Activated CD4-positive, alpha-beta T cell treated with anti-CD3 and anti-CD28 coated beads, Interleukin-10, Interleukin-2, amounts not matched to agents 100 ng/mL and 50 ng/mL, durations not matched to agents 16 hours and 8 hours (primary cell): ENCODE data around the gene TFEC.
"Not testable (repeated sequence)": the region's sequence is repeated elsewhere in the genome, so short reads cannot be mapped to it uniquely, and the experiment has no call there.

Experiments used
- DNase-seq: peaks from one replicate; pipeline ENCODE4 v3.0.0-alpha.2; 2020

TFEC gene, protein sequence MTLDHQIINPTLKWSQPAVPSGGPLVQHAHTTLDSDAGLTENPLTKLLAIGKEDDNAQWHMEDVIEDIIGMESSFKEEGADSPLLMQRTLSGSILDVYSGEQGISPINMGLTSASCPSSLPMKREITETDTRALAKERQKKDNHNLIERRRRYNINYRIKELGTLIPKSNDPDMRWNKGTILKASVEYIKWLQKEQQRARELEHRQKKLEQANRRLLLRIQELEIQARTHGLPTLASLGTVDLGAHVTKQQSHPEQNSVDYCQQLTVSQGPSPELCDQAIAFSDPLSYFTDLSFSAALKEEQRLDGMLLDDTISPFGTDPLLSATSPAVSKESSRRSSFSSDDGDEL

DNA sequence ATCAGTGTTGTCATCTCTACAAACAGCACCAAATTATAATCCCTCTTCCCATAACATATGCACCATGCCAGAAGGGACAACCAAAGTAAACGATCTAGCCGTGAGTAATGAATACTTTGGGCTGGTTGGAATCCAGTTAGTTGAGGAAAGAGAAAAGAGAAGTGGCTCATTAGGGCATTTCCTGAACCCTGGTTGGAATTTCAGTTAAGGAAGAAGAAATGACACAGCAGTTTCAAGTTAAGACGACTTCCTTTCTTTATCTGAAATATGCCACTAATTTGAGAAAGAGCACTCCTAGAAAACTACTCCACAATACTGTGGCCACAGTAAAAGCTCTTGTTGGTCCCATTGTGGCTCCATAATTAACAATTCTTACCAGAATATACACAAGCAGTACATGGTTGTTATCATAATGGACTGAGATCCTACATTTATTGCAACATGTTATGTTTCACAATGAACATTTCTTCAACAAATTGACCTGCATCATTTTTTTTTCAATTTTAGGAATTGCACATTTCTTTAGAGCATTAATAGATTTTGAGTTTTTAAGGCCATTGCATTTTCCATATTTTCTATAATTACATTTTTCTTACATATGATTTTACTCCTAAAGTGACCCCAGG is at the start of gene TFEC:
Gene TFEC (minus strand): TSS at position 113 of the 626 bp plus-strand sequence. CDS start 46,322 bp downstream, outside the sequence.
- no peak for DNase-seq

DNA sequence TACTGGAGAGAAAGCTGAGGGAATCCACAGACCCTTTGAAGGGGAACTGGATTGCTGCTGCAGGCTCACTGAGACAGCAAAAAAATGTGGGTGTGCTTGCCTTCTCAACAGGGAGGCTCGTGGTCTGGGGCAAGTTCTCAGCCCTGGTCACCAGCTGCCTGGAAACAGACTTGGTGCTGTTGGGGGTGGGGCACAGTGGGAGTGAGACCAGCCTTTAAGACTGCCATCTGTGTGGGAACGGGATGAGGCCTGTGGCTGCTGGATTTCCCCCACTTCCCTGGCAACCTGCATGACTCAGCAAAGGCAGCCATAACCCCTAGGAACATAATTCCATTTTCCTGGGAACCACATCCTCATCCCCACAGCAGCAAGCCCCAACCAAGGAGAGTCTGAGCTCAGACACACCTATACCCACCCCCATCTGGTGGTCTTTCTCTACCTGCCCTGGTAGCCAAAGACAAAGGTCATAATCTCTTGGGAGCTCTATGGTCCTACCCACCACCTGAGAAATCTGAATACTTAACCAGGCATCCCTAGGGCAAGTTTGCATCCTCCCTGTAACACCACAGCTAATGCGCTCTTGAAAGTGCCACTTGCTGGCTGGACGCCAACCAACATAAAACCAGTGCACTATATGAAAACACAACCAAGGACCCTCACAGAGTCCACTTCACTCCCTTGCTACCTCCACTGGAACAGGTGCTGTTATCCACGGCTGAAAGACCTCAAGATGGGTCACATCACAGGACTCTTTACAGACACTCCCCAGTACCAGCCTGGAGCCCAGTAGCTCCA is 45.0 kb upstream of the TFEC start:
- DNase-seq = no peak

DNA sequence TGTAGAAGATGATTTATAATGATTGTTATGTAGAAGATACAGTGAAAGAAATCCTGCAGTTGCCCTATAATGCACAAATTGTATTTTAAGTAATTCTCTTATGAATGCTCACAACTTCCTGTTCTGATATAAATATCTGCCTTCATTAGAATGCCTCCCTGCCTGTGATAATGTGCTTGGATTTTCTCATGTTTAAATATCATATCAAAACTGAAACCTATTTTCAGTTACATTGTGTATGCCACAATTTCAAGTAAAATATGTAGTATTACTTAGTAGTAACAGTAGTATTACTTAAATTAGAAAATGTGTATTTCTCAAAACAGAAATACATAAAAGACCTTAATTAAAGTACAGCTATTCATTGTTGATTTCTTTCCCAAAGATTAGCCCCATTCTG is 41.1 kb upstream of the TFEC start:
- no peak for DNase-seq

DNA sequence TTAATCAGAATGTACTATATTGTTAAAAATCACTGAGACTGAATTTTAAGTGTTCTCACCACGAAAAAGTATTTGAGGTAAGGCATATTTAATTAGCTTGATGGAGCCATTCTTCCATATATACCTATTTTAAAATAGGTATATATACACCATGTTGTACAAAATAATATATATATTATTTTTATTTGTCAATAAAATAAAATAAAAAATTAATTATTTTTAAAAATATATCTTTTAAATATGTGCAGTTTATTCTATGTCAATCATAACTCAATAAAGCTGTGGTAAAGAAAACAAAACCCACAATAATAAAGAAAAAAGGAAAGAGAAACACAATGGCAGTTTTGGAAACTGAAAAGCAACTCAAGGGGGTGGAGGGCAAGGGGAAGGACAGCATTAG is 33.6 kb upstream of the TFEC start:
- DNase-seq = no peak

DNA sequence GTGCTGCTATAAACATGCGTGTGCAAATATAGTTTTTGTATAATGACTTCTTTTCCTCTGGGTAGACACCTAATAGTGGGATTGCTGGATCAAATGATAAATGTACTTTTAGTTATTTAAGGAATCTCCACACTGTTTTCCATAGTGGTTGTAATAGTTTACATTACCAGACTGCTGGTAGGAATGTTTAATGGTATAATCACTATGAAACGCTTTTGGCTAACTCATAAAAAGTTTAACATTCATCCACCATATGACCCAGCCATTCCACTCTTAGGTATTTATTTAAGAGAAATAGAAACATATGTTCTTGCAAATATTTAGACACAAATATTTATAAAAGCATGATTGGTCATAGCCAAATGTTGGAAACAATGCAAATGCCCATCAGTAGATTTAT is 32.1 kb upstream of the TFEC start:
- no peak for DNase-seq

DNA sequence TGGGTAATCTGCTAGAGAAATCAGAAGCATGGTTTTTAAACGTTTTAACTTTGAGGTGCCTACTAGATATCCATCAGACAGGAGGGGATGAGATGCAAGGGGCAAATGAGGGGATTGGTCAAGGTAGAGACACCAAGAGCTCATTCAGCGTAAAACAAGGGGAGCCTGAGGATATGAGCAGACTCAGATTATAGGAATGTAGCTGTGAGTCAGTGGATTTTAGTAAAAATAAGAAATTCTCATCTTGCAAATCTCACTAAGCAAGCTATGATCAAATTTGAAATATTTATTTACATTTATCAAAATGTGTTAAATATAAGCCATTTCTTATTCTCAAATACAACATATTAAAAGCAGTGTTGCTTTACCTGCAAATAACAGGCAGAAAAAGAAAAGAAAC is 21.4 kb upstream of the TFEC start:
- no peak for DNase-seq

DNA sequence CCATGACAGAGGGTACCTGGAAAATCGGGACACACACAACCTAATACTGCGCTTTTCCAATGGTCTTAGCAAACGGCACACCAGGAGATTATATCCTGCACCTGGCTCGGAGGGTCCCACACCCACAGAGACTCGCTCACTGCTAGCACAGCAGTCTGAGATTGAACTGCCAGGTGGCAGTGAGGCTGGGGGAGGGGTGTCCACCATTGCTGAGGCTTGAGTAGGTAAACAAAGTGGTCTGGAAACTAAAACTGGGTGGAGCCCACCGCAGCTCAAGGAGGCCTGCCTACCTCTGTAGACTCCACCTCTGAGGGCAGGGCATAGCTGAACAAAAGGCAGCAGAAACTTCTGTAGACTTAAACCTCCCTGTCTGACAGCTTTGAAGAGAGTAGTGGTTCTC is 16.7 kb upstream of the TFEC start:
- not testable (repeated sequence) for DNase-seq

DNA sequence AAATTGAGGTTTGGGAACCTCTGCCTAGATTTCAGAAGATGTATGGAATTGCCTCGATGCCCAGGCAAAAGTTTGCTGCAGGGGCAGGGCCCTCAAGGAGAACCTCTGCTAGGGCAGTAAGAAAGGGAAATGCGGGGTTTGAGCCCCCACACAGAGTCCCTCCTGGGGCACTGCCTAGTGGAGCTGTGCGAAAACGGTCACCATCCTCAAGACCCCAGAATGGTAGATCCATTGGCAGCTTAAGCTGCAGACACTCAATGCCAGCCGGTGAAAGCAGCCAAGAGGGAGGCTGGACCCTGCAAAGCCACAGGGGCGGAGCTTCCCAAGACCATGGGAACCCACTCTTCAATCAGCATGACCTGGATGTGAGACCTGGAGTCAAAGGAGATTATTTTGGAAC is 15.0 kb upstream of the TFEC start:
- no peak for DNase-seq

DNA sequence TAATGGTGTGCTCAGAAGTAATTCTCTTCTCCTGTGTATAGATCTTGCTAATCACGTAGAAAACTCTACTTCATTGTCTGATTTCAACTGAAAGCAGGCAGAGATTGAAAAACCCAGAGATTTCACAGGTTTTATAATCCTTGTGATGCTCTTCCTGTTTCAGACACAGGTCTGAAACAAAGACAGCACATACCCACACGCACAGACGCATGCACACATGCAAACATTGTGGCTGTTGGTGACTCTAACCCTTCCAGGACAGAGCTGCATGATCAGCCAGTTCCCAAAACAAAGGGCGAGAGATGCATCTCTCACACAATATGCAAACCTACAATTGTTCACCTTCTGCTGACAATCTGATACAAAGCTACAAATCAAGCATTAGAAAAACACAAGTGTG is 11.1 kb upstream of the TFEC start:
- no peak for DNase-seq

DNA sequence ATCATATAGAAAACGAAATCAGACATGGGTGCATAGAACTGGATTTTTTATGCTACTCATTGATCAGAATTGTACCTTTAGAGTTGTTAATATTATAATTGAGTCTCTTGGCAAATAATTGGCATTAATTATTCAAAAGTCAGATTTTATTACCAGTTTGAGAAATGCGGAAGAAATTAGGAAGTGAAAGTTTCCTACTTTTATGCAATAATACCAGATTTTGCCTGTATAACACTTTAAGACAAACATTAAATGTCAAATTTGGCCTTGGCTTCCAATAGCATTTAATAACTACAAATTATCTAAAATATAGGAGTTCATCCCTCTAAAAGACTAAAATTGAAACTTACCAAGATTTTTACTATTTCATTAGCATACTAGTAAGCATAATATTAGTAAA is 6.8 kb upstream of the TFEC start:
- DNase-seq = no peak

DNA sequence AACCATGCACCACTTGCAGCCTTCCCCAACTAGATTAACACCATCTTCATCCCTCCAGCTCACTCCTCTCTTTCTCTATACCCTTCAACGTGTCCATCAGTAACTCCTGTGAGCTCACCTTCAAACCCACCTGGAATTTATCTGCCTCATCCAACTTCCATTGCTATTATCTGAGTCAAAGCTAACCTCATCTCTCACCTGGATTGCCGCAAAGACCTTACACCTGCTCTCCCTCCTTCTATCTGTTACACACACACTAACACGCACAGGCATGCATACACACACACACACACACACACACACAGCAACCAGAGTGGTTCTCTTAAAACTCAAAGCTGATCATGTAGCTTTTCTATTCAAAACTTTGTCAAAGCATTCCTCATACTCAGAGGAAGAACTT is 3.8 kb upstream of the TFEC start:
- no peak for DNase-seq

DNA sequence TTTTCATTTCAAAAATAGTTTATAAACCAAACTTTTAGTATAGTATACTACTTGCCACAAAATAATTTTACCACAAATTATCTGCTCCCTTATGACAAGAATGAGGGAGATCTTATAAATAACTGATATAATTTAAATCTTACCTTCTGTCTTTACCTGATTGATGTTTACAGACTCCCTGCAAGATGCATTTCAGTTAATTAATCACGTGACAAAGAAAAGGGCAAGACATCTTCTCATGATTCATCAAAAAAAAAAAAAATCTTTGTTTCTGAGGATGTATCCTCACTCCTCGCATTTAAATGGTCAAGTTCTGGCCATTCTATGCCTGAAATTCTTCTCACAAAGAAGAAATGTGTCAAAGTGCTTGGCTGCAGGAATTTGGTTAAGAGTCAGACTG is 2.3 kb upstream of the TFEC start:
- no peak for DNase-seq

DNA sequence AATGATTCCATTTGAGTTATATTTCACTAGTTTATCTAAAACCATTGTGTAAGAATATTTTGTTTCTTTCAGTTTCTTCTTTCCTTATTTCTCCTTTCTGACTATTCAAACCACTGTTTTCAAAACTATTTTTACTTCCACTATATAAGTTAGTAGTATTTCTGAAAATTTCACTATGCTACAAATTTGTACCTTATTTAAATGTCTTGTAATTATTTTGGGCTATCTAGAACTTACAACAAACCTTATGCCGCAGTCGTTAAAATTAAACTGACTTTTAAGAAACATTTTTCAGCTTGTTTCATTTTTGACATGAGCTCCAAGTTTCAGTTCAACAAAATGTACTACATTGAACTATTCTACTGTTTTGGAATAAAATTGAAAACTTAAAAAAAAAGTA is 1.8 kb downstream of the TFEC start:
- DNase-seq = no peak

DNA sequence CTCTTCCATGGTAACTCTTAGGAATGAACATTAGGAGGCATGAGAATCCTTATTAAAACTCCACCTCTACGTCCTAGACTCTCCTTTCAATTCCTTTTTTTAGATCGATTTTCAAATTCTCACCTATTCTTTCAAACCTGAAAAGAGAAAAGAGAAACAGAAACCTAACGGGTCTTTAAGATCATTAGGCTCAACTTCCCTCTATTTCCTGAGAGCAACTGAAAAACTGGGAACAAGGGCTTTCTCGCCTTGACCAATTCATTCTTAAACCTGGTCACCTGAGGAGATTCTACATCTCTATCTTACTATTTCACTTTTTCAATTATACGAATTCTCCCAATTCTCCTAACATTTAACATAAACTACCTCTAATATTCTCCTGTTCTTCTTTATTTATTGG is 2.8 kb downstream of the TFEC start:
- DNase-seq = no peak

DNA sequence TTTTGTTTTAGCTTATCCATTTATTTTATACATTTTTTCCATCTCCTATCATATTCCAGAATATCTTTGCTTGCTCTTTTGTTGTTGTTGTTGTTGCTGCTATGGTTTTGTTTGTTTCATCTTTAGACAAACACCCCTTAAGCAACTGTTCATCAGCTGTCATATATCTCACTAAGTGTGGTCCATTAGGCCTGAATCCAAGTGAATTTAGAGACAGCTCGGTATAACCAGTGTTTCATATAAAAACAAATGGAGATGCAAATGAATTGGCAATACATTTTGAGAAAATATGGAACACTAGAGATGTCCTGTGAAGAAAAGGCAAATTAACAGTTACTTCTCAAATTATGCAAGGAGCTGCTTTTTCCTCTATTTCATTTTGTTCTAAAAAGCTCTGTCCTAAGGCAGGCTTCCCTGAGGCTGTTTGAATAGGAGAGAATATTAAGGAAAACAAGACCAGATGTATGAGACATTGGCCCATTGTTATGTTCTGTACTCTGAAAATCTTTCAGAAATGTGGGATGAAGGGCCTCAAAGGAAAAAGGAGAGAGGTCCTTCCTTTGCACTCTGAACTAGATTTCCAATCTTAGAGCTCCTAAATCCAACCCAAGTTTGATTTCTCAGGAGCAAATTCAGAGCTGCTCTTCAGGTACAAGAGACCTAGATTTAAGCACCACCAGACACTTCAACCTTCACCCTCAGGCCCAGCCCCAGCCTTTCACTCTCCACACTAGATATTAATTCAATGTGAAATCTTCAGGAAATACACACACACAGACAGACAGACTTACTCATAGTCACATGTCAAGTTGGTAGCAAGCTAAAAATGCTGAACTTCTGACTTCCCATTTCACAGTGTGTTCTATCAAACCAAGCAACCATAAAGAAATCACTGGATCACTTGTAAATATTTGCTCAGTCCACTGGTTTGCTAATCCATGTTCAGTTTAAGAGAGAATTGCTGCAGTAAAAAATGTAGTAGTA is 5.4 kb downstream of the TFEC start:
- DNase-seq = no peak

DNA sequence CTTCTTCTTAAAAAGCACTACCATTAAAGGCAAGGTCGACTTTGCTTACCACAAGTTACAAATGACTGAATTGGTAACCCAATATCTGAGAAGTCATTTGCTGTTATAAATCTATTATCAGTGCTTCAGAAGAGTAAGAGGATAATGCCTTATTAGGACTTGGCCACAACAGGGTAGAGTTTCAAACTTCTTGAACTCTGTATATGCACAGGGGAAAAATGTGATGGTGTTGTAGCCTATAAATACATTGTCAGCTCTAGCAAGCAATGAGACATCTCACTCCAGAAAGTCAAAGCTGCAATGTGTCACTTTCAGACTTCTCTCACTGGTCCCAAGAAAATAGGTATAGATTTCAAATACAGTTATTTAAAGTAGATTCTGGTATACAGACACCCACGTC is 9.3 kb downstream of the TFEC start:
- DNase-seq = no peak

DNA sequence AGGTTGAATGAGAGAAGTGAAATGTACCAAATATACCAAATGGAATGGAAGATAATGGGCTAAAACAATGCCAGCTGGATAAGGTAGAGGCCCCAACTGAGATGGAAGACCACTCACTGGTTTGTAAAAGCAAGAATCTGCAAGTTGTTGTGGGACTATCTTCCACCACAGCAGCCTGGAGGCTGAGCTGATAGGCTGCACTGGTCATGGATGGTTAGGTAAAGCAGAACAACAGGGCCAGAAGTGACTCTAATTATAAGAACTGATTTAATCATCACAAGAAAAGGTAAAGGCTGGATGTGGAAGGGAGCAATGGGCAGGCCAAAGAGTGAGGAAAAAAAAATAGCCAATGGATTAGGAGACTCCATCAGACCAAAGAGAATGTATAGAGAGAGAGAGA is 11.8 kb downstream of the TFEC start:
- DNase-seq = no peak

DNA sequence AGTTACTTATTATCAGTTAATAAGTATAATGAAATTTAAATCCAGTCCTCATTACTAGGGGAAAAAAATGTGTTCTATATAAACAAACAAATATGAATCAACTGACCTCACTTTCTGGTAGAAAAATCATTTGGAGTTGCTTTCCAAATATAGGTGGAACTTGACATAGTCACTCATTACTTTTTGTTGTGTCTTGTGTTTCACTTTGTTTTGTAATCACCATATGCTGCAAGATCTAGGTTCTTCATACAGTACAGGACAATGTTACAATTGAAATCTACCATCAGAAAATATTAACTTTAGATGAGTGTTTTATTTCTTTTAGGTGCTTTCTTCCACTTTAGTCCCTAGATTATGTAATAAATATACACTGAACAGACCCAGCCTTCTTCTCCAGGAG is 16.9 kb downstream of the TFEC start:
- no peak for DNase-seq

DNA sequence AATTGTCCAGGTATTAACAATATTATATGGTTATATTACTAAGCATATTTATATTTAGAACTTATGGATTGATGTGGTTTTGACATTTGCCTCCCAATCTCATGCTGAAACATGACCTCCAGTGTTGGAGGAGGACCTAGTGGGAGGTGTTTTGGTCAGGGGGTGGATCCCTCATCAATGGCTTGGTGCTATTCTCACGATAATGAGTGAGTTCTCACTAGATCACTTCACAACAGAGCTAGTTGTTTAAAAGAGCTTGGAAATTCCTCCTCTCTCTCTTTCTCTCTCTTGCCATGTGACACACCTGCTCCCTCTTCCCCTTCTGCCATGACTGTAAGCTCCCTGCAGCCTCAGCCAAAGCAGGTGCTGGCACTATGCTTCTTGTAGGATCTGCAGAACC is 19.0 kb downstream of the TFEC start:
- DNase-seq = no peak

DNA sequence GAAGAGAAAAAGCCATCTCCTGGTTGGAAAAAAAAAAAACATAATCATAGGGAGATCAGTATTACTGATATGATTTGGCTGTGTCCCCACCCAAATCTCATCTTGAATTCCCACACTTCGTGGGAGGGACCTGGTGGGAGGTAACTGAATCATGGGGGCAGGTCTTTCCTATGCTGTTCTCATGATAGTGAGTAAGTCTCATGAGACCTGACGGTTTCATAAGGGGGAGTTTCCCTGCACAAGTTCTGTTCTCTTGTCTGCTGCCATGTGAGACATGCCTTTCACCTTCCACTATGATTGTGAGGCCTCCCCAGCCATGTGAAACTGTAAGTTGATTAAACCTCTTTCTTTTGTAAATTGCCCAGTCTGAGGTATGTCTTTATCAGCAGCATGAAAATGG is 25.8 kb downstream of the TFEC start:
- DNase-seq = not testable (repeated sequence)

DNA sequence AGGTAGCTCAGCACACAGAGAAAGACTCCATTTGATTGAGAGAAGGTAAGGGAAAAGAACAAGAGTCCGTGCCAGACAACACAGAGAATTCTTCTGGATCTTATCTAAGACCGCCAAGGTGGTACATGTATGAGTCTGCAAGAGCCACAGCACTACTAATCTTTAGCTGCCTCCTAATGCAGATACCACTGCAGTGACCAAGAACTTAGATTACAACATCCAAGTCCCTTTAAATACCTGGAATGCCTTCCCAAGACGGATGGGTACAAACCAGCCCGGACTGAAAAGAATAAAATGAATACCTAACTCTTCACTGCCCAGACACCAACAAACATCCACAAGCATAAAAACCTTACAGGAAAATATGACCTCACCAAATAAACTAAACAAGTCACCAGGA is 33.3 kb downstream of the TFEC start:
- DNase-seq = no peak

DNA sequence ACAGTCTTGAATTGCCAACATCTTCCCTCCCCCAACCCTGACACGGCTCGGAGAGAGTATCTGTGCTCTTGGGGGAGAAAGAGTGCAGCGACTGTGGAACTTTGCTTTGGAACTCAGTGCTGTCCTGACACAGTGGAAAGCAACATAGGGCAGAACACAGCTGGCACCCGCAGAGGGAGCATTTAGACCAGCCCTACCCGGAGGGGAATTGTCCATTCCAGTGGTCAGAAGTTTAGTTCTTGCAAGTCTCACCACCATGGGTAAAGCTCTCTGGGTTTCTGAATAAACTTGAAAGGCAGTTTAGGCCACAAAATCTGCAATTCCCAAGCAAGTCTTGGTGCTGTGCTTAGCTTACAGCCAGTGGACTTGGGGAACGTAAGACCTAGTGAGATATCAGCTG is 34.9 kb downstream of the TFEC start:
- no peak for DNase-seq

DNA sequence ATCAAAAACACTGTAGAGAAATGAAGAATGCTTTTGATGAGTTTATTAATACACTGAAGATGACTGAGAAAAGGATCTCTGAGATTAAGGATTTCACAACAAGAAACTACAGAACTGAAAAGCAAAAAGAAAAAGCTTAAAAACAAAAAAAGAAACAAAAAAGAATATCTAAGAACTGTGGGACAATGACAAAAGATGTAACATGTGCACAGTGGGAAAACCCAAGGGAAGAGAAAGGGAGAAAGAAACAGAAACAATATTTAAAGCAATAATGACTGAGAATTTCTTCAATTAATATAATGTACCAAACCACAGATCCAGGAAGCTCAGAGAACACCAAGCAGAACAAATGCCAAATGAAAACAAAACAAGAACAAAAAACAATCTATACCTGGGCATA is 42.2 kb downstream of the TFEC start:
- DNase-seq = no peak
